HUES64 (cell line): Measurements from ENCODE around the gene GLO1.
A peak's percentile ranks its signal among the peaks of the same experiment; 100 is the strongest.

Source experiments
- H3K27ac ChIP-seq: 2 replicates; pipeline ENCODE4 v1.7.0; 2013; ENCODE audit warnings: low read depth, low read length, inconsistent platforms
- H3K27me3 ChIP-seq: 2 replicates; pipeline ENCODE4 v1.6.1; 2013; ENCODE audit warnings: mild to moderate bottlenecking, low read length; ENCODE audit not compliant: insufficient read depth
- H3K36me3 ChIP-seq: 2 replicates; pipeline ENCODE4 v1.6.1; 2013; ENCODE audit warnings: mild to moderate bottlenecking, low read length; ENCODE audit not compliant: insufficient read depth
- H3K4me1 ChIP-seq: 2 replicates; pipeline ENCODE4 v1.6.1; 2013; ENCODE audit warnings: mild to moderate bottlenecking, low read length, moderate library complexity; ENCODE audit not compliant: insufficient read depth
- H3K4me3 ChIP-seq: 2 replicates; pipeline ENCODE4 v1.5.1; 2013; ENCODE audit warnings: mild to moderate bottlenecking, low read length, moderate library complexity
- H3K9ac ChIP-seq: 2 replicates; pipeline ENCODE4 v1.6.1; 2013; ENCODE audit warnings: mild to moderate bottlenecking, low read depth, low read length
- H3K9me3 ChIP-seq: 2 replicates; pipeline ENCODE4 v1.6.1; 2013; ENCODE audit warnings: low read depth, low read length; ENCODE audit not compliant: insufficient read depth
- WGBS: fragments of 150-250, 120-280 bp; methylation state at CpG from one replicate; pipeline ENCODE4 v1.1.7; 2013; ENCODE audit warnings: missing lambda C conversion rate; 5-methylcytosine and 5-hydroxymethylcytosine counted together

The GLO1 gene

DNA sequence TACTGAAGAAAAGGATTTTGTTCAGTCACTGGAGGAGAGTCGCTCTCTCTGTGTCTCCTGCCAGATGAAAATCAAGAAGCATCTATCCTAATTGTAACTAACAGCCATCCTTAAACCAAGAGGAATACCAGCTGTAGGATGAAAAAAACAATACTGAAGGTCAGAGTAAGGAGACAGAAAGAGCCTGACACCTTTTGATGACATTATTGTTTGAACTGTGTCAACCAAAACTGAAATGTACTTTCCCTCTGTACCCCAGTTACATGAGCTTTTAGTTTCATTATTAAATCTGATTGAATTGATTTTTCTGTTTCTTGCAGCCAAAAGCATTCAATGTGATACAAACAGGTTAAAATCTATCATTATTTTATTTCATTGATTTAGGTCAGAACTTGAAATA lies 46.0 kb downstream of the GLO1 start:
- Histone ChIP-seq H3K4me1 (no peaks in the 10 kb centered on the region), H3K36me3 (no peaks in the 10 kb centered on the region), H3K4me3 (no peak overlapping the region), H3K27me3 (no peaks in the 10 kb centered on the region), H3K27ac (no peak overlapping the region), H3K9me3 (no peaks in the 10 kb centered on the region), H3K9ac (no peak overlapping the region)
- 100% methylated on average over 1 of the region's 1 CpG for WGBS

DNA sequence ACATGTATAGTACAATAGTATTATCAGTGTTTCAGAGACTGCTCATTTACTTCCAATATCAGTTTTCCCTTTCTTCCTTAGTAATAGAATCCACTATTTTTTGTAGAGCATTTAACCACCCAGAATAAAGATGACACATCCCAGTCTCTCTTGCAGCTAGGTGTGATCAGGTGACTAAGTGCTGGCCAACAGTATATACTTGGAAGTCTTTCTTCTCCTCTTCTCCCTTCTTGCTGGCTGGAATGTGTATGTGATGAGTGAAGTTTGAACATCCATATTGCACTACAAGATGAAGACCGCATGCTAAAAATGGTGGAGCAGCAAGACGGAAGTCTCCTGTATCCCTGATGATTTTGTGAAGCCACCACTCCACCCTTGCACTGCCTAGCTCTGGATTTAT lies 48.7 kb downstream of the GLO1 start:
- Histone ChIP-seq H3K27ac (no peak overlapping the region), H3K4me1 (no peaks in the 10 kb centered on the region), H3K9ac (no peak overlapping the region), H3K9me3 (no peaks in the 10 kb centered on the region), H3K27me3 (no peaks in the 10 kb centered on the region), H3K4me3 (no peak overlapping the region), H3K36me3 (no peaks in the 10 kb centered on the region)
- WGBS, result 100% methylated on average over 2 of the region's 2 CpGs

DNA sequence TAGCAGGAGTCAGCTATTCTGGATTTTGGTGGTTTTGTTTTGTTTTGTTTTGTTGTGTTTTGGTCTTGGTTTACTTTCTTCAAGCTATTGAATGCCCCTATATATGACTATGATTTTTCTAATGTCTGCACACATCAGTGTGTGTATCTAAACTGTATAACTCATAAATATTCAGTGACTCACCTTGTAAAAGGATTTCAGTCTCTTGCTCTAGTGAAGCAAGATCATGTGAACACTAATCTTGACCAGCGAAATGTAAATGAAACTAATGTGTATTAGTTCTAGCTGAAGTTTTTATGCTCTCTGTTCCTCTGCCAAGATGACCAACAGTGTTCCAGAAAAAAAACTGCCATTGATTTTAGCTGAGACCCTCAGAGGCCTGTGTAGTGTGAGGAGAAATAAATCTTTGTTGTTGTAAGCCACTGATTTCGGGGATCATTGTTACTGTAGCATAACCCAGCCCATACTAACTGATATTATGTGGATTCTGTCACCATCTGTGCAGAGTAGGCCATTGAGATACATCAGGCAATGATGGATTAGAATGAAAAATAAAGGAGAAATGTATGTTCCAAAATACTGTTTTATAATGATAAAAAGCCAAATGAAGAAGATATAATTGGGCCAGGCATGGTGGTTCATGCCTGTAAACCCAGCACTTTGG lies 51.7 kb downstream of the GLO1 start:
- no peaks in the 10 kb centered on the region for H3K36me3 ChIP-seq
- H3K4me1 ChIP-seq, result peaks cover 3% of the 10 kb centered on the region; the same call in 1 of the 2 replicates
- H3K4me3 ChIP-seq, result no peak overlapping the region
- H3K9ac ChIP-seq, result no peak overlapping the region
- H3K27ac ChIP-seq, result no peak overlapping the region
- WGBS, result 93% methylated on average over 1 of the region's 2 CpGs
- H3K9me3 ChIP-seq, result no peaks in the 10 kb centered on the region
- H3K27me3 ChIP-seq, result no peaks in the 10 kb centered on the region

DNA sequence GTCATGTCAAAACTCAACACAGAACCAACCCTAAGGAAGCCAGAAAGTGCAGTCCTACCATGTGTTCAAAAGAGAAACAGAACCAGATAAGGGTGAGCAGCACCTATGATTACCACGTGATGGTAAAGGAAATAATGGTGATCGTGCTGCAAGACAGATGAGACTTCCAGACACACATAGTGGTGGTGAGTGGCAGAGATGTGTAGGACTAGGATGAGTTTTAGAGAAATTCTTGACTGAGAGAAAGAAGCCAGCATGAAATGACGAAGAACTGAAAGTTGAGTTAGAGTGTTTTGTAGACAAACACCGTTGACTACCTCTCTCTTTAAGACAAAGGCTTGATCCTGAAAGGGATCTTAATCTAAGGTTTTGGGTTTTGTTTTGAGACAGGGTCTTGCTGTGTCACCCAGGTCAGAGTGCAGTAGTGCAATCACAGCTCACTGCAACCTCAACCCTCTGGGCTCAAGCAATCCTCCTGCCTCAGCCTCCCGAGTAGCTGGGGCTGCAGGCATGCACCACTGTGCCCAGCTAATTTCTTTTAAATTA lies 52.7 kb downstream of the GLO1 start:
- no peaks in the 10 kb centered on the region for H3K36me3 ChIP-seq
- 92% methylated on average over 5 of the region's 5 CpGs for WGBS
- no peak overlapping the region for H3K4me3 ChIP-seq
- no peaks in the 10 kb centered on the region for H3K27me3 ChIP-seq
- H3K4me1 ChIP-seq, result peaks cover 8% of the 10 kb centered on the region; the same call in 1 of the 2 replicates
- H3K27ac ChIP-seq, result no peak overlapping the region
- H3K9me3 ChIP-seq, result no peaks in the 10 kb centered on the region
- H3K9ac ChIP-seq, result no peak overlapping the region

DNA sequence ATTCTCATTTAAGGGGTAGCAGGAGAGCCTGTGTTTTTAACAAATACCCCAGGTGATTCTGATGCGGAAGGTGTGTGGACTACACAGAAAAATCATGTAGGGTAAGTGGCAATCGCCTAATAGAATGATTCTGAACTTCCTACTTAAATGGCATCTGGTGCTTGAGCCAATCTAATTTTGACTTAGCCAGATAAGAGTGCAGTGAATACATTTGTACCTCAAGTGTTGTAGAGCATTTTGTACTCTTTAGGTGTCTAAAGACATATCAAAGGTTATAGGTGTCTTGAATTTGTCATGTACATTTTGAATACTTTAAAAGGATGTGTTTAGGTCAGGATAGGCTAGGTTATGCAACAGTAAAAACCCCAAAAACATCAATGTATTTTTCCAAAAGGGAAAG lies 53.2 kb downstream of the GLO1 start:
- Histone ChIP-seq H3K4me3 (no peak overlapping the region), H3K27me3 (no peaks in the 10 kb centered on the region), H3K27ac (no peak overlapping the region), H3K36me3 (no peaks in the 10 kb centered on the region), H3K9me3 (no peaks in the 10 kb centered on the region), H3K4me1 (peaks cover 8% of the 10 kb centered on the region; the same call in 1 of the 2 replicates), H3K9ac (no peak overlapping the region)
- WGBS, result 90% methylated on average over 2 of the region's 2 CpGs

GRCh38 chr6:38648629-38649028 lies 54.3 kb downstream of the GLO1 start:
- no peak overlapping the region for H3K4me3 ChIP-seq
- peaks cover 8% of the 10 kb centered on the region; the same call in 1 of the 2 replicates for H3K4me1 ChIP-seq
- no peaks in the 10 kb centered on the region for H3K36me3 ChIP-seq
- H3K27me3 ChIP-seq, result no peaks in the 10 kb centered on the region
- no peak overlapping the region for H3K27ac ChIP-seq
- H3K9ac ChIP-seq, result no peak overlapping the region
- H3K9me3 ChIP-seq, result no peaks in the 10 kb centered on the region

DNA sequence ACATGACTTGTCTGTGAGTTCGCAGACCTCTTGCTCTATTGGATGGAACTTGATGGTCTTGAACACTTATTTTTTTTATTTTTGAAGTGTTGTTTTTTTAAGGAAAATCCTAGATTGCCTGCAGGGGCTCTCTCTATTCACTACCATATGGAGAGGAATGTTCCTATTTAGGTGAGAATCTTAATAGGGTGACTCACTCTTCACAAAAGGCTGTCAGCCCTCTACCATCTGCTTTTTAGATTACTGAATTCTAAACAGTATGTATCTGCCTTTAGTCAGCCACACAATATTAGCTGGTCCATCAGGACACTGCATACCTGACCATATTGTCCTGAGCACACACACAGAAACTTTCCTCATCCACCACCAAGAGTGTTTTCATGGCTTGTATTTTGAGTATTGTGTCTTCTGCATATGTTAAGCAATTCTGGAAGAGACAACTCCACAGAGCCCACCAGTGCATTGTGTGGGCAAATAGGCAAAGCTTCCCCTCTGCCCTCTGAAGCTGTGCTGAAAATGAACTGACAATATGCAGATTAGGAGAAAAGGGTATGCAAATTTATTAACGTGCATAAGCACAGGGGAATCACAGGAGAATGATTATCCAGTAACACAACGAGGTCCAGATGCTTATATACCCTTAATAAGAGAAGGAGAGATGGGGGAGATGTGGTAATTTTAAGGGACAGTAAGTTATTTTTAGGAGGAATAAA lies 56.6 kb downstream of the GLO1 start:
- H3K27me3 ChIP-seq, result no peaks in the 10 kb centered on the region
- WGBS, result 72% methylated on average over 3 of the region's 3 CpGs
- H3K9ac ChIP-seq, result no peak overlapping the region
- H3K27ac ChIP-seq, result no peak overlapping the region; the same call in 1 of the 2 replicates
- no peaks in the 10 kb centered on the region for H3K9me3 ChIP-seq
- no peak overlapping the region for H3K4me3 ChIP-seq
- H3K36me3 ChIP-seq, result no peaks in the 10 kb centered on the region
- peaks cover 8% of the 10 kb centered on the region; the same call in 1 of the 2 replicates for H3K4me1 ChIP-seq

DNA sequence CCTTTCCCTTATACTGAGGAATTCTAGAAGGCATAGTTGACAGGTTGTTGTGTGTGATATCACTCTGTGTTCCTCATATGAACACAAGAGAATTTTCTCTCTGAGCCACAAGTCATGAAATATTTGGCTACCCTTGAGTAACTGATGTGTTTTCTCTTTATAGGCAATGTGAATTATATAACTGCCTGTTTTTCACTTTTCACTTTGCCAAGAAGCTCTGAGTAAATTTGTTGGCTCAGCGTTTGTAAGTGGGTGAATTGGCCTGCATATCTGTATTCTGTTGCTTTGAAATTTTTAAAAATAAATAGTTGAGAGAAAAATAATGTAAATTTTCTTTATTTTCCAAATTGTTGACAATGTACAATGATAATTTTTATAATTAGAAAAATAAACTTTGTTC lies 58.0 kb downstream of the GLO1 start:
- H3K9ac ChIP-seq, result no peak overlapping the region
- H3K27ac ChIP-seq, result no peak overlapping the region
- WGBS, result 100% methylated on average over 1 of the region's 1 CpG
- no peak overlapping the region for H3K4me3 ChIP-seq
- no peaks in the 10 kb centered on the region for H3K36me3 ChIP-seq
- H3K9me3 ChIP-seq, result no peaks in the 10 kb centered on the region
- peaks cover 12% of the 10 kb centered on the region for H3K4me1 ChIP-seq
- no peaks in the 10 kb centered on the region for H3K27me3 ChIP-seq

- H3K4me1 ChIP-seq, result peaks cover 10% of the 10 kb centered on the region
- H3K9ac ChIP-seq, result peak overlapping the region; percentile 88
- H3K4me3 ChIP-seq, result peak overlapping the region; percentile 97
- peak overlapping the region; percentile 89 for H3K27ac ChIP-seq
- WGBS, result 34% methylated on average over 32 of the region's 32 CpGs
- H3K36me3 ChIP-seq, result no peaks in the 10 kb centered on the region
- H3K27me3 ChIP-seq, result no peaks in the 10 kb centered on the region; the same call in 1 of the 2 replicates
- H3K9me3 ChIP-seq, result no peaks in the 10 kb centered on the region
Observed at GRCh38 chr6:38640216-38640909, 62.6 kb downstream of the GLO1 start.

- Histone ChIP-seq H3K36me3 (no peaks in the 10 kb centered on the region), H3K27ac (peak within 1 kb of the TSS; percentile 89), H3K4me1 (peaks cover 10% of the 10 kb centered on the region), H3K9me3 (no peaks in the 10 kb centered on the region), H3K4me3 (peak within 1 kb of the TSS; percentile 97), H3K27me3 (no peaks in the 10 kb centered on the region; the same call in 1 of the 2 replicates), H3K9ac (peak within 1 kb of the TSS; percentile 88)
- under 1% methylated on average over 82 of the region's 82 CpGs for WGBS
Observed at GRCh38 chr6:38639498-38640215, 63.3 kb downstream of the GLO1 start, which contains the start of gene BTBD9. BTBD9 (minus strand) TSS chr6:38639929.
